Liver (tissue), 9 donors: ENCODE measurements around the gene PMS1. TPM values are rescaled to one million over a fixed set of nuclear protein-coding genes. Genes with fewer than 3 reads are reported as not detected.

ENCODE experiments used
- DNase-seq: peaks from one replicate; pipeline ENCODE4 v3.0.0-alpha.2; 2017; ENCODE audit warnings: low spot score
- H3K27ac ChIP-seq, 2 donors: one replicate each; pipeline ENCODE4 v1.7.0; 2013; ENCODE audit warnings: inconsistent platforms in 2 of 2, low read length in 2 of 2, control low read depth in 1 of 2, low read depth in 1 of 2, mild to moderate bottlenecking in 1 of 2
- H3K27me3 ChIP-seq, 4 donors: one replicate each; pipeline versions ENCODE4 v1.6.1 to v1.7.0; 2013; ENCODE audit warnings: low read length in 3 of 4, inconsistent platforms in 1 of 4, mild to moderate bottlenecking in 1 of 4, moderate library complexity in 1 of 4; ENCODE audit not compliant: control insufficient read depth in 4 of 4, insufficient read depth in 4 of 4
- H3K36me3 ChIP-seq, 4 donors: one replicate each; pipeline versions ENCODE4 v1.6.1 to v1.7.0; 2013; ENCODE audit warnings: low read length in 3 of 4, mild to moderate bottlenecking in 3 of 4, low read depth in 1 of 4, moderate library complexity in 1 of 4; ENCODE audit not compliant: control insufficient read depth in 4 of 4, insufficient read depth in 3 of 4
- H3K4me1 ChIP-seq, 4 donors: one replicate each; pipeline versions ENCODE4 v1.6.1 to v1.7.0; 2013; ENCODE audit warnings: low read length in 3 of 4, mild to moderate bottlenecking in 3 of 4, moderate library complexity in 1 of 4; ENCODE audit not compliant: control insufficient read depth in 4 of 4, insufficient read depth in 4 of 4
- H3K4me3 ChIP-seq, 3 donors: one replicate each; pipeline versions ENCODE4 v1.6.1 to v1.7.0; 2013; ENCODE audit warnings: low read length in 3 of 3, control low read depth in 1 of 3, low read depth in 1 of 3, mild to moderate bottlenecking in 1 of 3
- H3K9ac ChIP-seq, 2 donors: one replicate each; pipeline ENCODE4 v1.7.0; 2013; ENCODE audit warnings: low read length in 2 of 2, mild to moderate bottlenecking in 2 of 2, moderate library complexity in 2 of 2, control low read depth in 1 of 2, low read depth in 1 of 2
- H3K9me3 ChIP-seq, 4 donors: one replicate each; pipeline versions ENCODE4 v1.6.1 to v1.7.0; 2013; ENCODE audit warnings: low read length in 3 of 4; ENCODE audit not compliant: control insufficient read depth in 4 of 4
- EGR1 ChIP-seq, 2 donors: IDR thresholded peaks; 2 replicates each; pipeline ENCODE4 v1.6.1; 2016 to 2018; ENCODE audit warnings: antibody characterized with exemption in 2 of 2, low read depth in 2 of 2
- FOXA1 ChIP-seq: IDR thresholded peaks from 2 replicates; pipeline ENCODE4 v1.6.1; 2016; ENCODE audit warnings: antibody characterized with exemption
- FOXA2 ChIP-seq: IDR thresholded peaks from 2 replicates; pipeline ENCODE4 v1.6.1; 2016; ENCODE audit warnings: antibody characterized with exemption
- GABPA ChIP-seq, 2 donors: IDR thresholded peaks in 1 of 2; conservative IDR thresholded peaks in 1 of 2; 2 replicates each; pipeline ENCODE4 v1.6.1; 2016; ENCODE audit warnings: antibody characterized with exemption in 2 of 2, mild to moderate bottlenecking in 1 of 2, moderate library complexity in 1 of 2
- HNF4A ChIP-seq, 2 donors: conservative IDR thresholded peaks; 2 replicates each; pipeline ENCODE4 v1.6.1; 2016; ENCODE audit warnings: antibody characterized with exemption in 2 of 2, mild to moderate bottlenecking in 2 of 2
- HNF4G ChIP-seq: IDR thresholded peaks from 2 replicates; pipeline ENCODE4 v1.6.1; 2016; ENCODE audit warnings: antibody characterized with exemption
- NR2F2 ChIP-seq: IDR thresholded peaks from 2 replicates; pipeline ENCODE4 v1.6.1; 2016; ENCODE audit warnings: antibody characterized with exemption
- RXRA ChIP-seq, 2 donors: IDR thresholded peaks; 2 replicates each; pipeline ENCODE4 v1.6.1; 2017 to 2018; ENCODE audit warnings: antibody characterized with exemption in 2 of 2, mild to moderate bottlenecking in 1 of 2
- SP1 ChIP-seq: IDR thresholded peaks from 2 replicates; pipeline ENCODE4 v1.6.1; 2018; ENCODE audit warnings: antibody characterized with exemption, mild to moderate bottlenecking
- TAF1 ChIP-seq: conservative IDR thresholded peaks from 2 replicates; pipeline ENCODE4 v1.6.1; 2016; ENCODE audit warnings: antibody characterized with exemption, mild to moderate bottlenecking
- YY1 ChIP-seq: IDR thresholded peaks from 2 replicates; pipeline ENCODE4 v1.6.1; 2016; ENCODE audit warnings: antibody characterized with exemption, mild to moderate bottlenecking
- WGBS: extraction: QIAGEN DNeasy Blood & Tissue Kit; methylation state at CpG from one replicate; pipeline ENCODE4 v1.1.7; 2013; 5-methylcytosine and 5-hydroxymethylcytosine counted together
- polyA plus RNA-seq, 2 donors: library from polyadenylated mRNA; stranded (reverse) in 1 of 2; unstranded in 1 of 2; fragments of 200-250 nt in 1 of 2; fragments of >200 nt in 1 of 2; fragmentation: Nextera tagmentation in 1 of 2; extraction: Ambion mirVana in 1 of 2; gene quantifications; one replicate each; pipeline versions ENCODE4 v1.2.1 to v1.2.3, GENCODE V29; 2013 to 2015
- total RNA-seq, 2 donors: library from RNA; depleted of rRNA; stranded (reverse); fragments of >200 nt; gene quantifications; one replicate each; pipeline ENCODE4 v1.2.3, GENCODE V29; 2014
- TF ChIP-seq, protein P1 (sequence below): IDR thresholded peaks from 2 replicates; pipeline ENCODE4 v1.6.1; 2016; ENCODE audit warnings: antibody characterized with exemption
- TF ChIP-seq, protein P2 (sequence below): IDR thresholded peaks from 2 replicates; pipeline ENCODE4 v1.6.1; 2016; ENCODE audit warnings: antibody characterized with exemption, mild to moderate bottlenecking
- TF ChIP-seq, protein P3 (sequence below): IDR thresholded peaks from 2 replicates; pipeline ENCODE4 v1.6.1; 2016; ENCODE audit warnings: antibody characterized with exemption
- TF ChIP-seq, protein P4 (sequence below): fragments of 150-350 bp; IDR thresholded peaks from 2 replicates; pipeline ENCODE4 v1.5.1; 2017; ENCODE audit warnings: improper control_type of control experiment, low read depth, low read length; ENCODE audit not compliant: missing input control
- TF ChIP-seq, protein P5 (sequence below): IDR thresholded peaks from 2 replicates; pipeline ENCODE4 v1.6.1; 2016; ENCODE audit warnings: antibody characterized with exemption
- donor health status: healthy.
- donor health status: healthy.
- donor health status: healthy.
- donor health status: healthy.
- donor health status: healthy.

The PMS1 gene
- total and polyA plus RNA-seq, 4 donors = 3.0 to 19.2 (median 8.7) TPM

DNA sequence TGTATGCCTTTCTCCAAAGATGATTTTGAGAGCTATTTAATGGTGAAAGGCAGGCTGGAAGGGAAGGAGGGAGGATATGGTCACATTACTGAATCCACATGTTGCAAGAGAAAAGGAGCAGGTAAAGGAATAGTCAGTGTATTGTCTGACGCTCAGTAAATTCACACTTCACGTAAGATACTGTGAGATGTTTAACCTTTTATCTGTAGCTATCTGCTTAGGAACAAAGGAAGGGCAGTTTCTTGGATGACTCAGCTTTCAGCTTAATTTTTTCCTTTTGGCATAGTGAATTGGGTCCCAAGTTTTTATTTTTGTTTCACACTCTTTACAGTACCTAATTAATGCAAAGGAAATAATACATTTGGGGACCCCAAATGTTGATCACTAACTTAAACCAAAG is 96.2 kb downstream of the PMS1 start:
- Histone ChIP-seq H3K4me1 (no peaks in the 10 kb centered on the region), H3K27me3 (no peaks in the 10 kb centered on the region), H3K36me3 (peaks cover 0 to 6% (median under 1%) of the 10 kb centered on the region in 4 donors), H3K9ac (no peak overlapping the region), H3K9me3 (peaks cover 0 to 1% (median 0%) of the 10 kb centered on the region in 4 donors), H3K27ac (no peak overlapping the region), H3K4me3 (no peak overlapping the region)
- no peak for DNase-seq
- WGBS = 60% methylated on average over 2 of the region's 2 CpGs
- TF ChIP-seq SP1 (no peak), HNF4G (no peak), GABPA (IDR thresholded peaks at IDR 0.05 in 1 of 2, conservative IDR thresholded peaks at IDR 0.05 in 1 of 2) (no peak), HNF4A (conservative IDR thresholded peaks at IDR 0.05) (no peak), FOXA1 (no peak), YY1 (no peak), TAF1 (no peak), NR2F2 (no peak), EGR1 (IDR thresholded peaks at IDR 0.05; ENCODE audit: low read depth in 2 of 2) (no peak)
- TF ChIP-seq, protein P1, sequence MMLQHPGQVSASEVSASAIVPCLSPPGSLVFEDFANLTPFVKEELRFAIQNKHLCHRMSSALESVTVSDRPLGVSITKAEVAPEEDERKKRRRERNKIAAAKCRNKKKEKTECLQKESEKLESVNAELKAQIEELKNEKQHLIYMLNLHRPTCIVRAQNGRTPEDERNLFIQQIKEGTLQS = no peak
- TF ChIP-seq, protein P2, sequence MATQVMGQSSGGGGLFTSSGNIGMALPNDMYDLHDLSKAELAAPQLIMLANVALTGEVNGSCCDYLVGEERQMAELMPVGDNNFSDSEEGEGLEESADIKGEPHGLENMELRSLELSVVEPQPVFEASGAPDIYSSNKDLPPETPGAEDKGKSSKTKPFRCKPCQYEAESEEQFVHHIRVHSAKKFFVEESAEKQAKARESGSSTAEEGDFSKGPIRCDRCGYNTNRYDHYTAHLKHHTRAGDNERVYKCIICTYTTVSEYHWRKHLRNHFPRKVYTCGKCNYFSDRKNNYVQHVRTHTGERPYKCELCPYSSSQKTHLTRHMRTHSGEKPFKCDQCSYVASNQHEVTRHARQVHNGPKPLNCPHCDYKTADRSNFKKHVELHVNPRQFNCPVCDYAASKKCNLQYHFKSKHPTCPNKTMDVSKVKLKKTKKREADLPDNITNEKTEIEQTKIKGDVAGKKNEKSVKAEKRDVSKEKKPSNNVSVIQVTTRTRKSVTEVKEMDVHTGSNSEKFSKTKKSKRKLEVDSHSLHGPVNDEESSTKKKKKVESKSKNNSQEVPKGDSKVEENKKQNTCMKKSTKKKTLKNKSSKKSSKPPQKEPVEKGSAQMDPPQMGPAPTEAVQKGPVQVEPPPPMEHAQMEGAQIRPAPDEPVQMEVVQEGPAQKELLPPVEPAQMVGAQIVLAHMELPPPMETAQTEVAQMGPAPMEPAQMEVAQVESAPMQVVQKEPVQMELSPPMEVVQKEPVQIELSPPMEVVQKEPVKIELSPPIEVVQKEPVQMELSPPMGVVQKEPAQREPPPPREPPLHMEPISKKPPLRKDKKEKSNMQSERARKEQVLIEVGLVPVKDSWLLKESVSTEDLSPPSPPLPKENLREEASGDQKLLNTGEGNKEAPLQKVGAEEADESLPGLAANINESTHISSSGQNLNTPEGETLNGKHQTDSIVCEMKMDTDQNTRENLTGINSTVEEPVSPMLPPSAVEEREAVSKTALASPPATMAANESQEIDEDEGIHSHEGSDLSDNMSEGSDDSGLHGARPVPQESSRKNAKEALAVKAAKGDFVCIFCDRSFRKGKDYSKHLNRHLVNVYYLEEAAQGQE = no peak
- TF ChIP-seq, protein P3, sequence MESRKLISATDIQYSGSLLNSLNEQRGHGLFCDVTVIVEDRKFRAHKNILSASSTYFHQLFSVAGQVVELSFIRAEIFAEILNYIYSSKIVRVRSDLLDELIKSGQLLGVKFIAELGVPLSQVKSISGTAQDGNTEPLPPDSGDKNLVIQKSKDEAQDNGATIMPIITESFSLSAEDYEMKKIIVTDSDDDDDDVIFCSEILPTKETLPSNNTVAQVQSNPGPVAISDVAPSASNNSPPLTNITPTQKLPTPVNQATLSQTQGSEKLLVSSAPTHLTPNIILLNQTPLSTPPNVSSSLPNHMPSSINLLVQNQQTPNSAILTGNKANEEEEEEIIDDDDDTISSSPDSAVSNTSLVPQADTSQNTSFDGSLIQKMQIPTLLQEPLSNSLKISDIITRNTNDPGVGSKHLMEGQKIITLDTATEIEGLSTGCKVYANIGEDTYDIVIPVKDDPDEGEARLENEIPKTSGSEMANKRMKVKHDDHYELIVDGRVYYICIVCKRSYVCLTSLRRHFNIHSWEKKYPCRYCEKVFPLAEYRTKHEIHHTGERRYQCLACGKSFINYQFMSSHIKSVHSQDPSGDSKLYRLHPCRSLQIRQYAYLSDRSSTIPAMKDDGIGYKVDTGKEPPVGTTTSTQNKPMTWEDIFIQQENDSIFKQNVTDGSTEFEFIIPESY = no peak
- TF ChIP-seq, protein P4, sequence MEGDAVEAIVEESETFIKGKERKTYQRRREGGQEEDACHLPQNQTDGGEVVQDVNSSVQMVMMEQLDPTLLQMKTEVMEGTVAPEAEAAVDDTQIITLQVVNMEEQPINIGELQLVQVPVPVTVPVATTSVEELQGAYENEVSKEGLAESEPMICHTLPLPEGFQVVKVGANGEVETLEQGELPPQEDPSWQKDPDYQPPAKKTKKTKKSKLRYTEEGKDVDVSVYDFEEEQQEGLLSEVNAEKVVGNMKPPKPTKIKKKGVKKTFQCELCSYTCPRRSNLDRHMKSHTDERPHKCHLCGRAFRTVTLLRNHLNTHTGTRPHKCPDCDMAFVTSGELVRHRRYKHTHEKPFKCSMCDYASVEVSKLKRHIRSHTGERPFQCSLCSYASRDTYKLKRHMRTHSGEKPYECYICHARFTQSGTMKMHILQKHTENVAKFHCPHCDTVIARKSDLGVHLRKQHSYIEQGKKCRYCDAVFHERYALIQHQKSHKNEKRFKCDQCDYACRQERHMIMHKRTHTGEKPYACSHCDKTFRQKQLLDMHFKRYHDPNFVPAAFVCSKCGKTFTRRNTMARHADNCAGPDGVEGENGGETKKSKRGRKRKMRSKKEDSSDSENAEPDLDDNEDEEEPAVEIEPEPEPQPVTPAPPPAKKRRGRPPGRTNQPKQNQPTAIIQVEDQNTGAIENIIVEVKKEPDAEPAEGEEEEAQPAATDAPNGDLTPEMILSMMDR = no peak
- TF ChIP-seq, protein P5, sequence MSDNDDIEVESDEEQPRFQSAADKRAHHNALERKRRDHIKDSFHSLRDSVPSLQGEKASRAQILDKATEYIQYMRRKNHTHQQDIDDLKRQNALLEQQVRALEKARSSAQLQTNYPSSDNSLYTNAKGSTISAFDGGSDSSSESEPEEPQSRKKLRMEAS = no peak

DNA sequence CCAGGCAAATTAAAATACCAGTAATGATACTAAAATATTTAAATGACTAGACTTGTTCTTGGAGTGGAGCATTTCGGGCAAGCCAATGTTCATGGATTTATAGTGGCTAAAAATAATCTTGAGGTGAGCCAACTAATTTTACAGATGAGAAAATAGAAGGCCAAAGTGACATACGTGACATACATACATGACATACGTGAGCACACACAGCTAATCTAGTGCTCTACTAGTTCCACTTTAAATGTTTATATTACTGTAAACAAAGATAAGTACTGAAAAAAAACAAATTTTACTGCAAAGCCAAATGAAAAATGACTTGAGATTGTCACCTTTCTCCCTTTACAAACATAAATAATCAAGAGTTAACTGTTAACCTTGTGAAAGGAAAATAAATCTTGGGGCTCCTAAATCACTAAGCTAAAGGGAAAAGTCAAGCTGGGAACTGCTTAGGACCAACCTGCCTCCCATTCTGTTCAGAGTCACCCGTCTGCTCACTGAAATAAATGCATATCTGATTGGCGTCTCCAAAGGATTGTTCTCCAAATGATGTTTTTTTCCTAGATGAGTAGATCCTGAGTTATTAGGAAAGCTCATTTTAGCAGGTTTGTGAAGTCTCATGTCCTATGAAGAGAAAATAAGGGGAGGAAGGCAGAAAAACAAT is 96.7 kb downstream of the PMS1 start:
- TF ChIP-seq FOXA2 (no peak), HNF4G (no peak), RXRA (IDR thresholded peaks at IDR 0.05) (no peak)
- TF ChIP-seq, protein P1 = no peak
- Histone ChIP-seq H3K4me1 (no peaks in the 10 kb centered on the region), H3K9me3 (peaks cover 0 to 1% (median 0%) of the 10 kb centered on the region in 4 donors), H3K27me3 (no peaks in the 10 kb centered on the region), H3K4me3 (no peak overlapping the region), H3K36me3 (peaks cover 0 to 6% (median 0%) of the 10 kb centered on the region in 4 donors), H3K9ac (no peak overlapping the region), H3K27ac (no peak overlapping the region)
- DNase-seq = no peak
- 81% methylated on average over 5 of the region's 5 CpGs for WGBS
